GM12872 (cell line): ENCODE measurements around the gene OR4D1.

Source experiments
- TF ChIP-seq, protein P1 (sequence below): IDR thresholded peaks from 3 replicates; pipeline ENCODE4 v1.5.1; 2011; ENCODE audit warnings: low read depth, mild to moderate bottlenecking, low read length, moderate library complexity; ENCODE audit not compliant: insufficient read depth

The OR4D1 gene

DNA sequence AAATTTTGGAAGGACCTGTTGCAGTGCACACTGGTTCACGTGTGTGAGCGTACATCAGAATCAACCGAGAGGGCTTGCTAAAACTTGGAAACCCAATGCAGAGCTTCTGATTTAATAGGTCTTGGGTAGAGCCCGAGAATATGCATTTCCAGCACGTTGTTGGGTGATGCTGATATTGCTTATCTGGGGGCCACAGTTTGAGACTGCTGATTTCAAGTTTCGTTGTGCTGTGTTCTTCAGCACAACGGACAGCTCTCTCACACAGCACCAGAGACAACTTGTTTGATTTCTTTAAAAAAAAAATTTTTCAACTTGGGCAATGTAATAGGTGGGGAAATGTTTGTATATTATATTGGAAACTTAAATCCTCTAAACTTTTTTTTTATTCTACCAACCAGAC lies 28.0 kb downstream of the OR4D1 start:
- TF ChIP-seq, protein P1, sequence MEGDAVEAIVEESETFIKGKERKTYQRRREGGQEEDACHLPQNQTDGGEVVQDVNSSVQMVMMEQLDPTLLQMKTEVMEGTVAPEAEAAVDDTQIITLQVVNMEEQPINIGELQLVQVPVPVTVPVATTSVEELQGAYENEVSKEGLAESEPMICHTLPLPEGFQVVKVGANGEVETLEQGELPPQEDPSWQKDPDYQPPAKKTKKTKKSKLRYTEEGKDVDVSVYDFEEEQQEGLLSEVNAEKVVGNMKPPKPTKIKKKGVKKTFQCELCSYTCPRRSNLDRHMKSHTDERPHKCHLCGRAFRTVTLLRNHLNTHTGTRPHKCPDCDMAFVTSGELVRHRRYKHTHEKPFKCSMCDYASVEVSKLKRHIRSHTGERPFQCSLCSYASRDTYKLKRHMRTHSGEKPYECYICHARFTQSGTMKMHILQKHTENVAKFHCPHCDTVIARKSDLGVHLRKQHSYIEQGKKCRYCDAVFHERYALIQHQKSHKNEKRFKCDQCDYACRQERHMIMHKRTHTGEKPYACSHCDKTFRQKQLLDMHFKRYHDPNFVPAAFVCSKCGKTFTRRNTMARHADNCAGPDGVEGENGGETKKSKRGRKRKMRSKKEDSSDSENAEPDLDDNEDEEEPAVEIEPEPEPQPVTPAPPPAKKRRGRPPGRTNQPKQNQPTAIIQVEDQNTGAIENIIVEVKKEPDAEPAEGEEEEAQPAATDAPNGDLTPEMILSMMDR = no peak

DNA sequence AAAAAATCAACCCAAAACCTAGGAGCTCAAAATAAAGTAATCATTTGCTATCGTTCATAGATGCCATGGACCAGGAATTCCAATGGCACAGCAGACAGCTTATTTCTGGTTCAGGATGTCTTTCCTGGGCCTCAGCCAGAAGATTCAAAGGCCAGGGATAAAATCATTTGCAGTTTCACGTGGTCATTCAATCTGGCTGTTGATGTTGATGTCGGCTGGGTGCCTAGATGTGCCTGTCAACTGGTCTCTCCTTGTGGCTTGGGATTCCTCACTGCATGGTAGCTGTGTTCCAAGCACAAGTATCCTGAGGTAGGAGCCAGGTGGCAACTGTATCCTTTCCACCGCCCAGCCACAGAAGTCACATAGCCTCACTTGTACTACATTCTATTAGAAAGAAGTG lies 33.6 kb downstream of the OR4D1 start:
- TF ChIP-seq, protein P1 = no peak

DNA sequence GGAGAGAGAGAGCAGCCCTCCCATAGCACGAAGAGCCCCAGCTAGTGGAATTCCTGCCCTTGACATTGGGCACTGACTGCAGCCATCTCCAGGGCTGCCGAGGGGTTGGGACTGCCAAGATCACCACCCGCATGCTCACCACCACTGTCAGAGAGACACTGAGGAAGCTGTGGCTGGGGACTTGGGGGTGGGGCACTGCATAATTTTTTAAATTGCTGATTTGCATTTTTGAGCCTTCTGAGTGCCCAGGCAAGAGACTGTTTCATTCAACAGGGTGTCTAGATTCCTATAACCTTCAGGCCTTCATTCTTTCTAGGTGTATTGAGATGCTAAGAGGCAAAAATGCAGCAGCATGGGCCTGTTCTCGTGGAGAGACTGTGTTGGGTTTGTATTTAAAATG lies 35.3 kb downstream of the OR4D1 start:
- TF ChIP-seq, protein P1 = no peak

DNA sequence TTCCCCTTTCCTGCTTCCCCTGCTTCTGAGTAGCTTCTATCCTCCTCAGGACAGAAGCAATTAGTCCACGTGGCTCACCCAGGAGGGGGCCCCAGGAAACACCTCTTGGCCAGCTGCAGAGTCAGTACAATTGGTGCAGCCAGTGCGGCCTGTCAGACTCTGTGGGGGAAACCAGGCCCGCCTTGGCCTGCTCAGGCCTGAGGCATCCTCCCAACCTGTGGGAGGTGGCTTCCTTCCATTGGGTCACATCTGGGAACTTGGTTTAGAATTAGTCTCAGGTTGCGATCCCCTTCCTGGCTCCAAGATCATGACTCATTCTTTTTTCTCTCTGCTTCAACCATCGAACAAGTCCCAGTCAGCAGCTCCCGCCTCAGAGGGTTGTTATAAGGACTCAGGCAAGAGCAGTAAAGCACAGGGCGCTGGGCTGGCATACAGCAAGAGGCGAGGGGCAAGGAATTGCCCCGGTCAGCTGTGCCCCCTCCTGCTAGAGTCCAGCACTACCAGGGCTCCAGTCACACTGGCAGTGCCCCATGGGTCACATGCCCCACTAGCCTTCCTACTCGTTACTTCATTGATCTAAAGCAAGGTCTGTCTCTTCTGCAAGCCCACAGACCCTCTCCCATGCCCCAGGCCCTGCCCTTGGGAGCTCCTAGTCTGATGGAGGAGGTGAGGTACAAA lies 36.3 kb downstream of the OR4D1 start:
- TF ChIP-seq, protein P1 = no peak

DNA sequence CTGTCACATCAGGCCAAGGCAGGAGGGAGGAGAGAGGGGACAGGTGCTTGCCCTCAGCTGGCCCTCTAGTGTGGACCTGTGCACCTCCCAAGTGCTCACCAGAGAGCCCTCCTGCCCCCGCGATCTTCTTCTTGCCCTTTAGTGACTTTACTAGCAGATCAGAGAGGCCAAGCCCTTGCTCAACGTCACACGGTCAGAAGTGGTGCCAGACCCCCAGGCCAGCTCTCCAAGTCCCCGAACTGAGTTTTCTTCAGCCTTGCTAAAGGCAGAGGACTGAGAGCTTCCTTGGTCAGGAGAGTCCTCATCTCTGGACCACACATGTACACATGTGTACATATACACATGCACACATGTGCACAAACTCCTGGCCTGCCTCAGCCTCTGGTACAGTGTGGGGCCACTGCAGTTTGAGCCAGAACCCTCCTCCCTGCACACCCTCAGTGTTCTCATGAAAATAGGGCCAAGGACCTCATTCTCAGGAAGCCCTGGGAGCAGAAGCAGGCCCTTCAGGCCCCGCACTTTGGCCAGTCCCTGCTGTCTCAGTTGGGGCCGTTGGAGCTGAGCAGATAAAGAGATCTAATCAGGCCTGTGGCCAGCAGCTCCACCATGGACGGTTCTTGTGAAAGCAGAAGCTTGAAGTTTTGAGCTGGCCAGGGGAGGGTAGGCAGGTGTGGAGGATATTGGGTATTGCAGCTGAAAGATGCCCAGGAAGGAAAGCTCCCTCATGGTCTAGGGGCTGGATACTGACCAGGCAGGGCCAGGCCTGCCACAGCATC lies 37.0 kb downstream of the OR4D1 start:
- TF ChIP-seq, protein P1 = no peak

DNA sequence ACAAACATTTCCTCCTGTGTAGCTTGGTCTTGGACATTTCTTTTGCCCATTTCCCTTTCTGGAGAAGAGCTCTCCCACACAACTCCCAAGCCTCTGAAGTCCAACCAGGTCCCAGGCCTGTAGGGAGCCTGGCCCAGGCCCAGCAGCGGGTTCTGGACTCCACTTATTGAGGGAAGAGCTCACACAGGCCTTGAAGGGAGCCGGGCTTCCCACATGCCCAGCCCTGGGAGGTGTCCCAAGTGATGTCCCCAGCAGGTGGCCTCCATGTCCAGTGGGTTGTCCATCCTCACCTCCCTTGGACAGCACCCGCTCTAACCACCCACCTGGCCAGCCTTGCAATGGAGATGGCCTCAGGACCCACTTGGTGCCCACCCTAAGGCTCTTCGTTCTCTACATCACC lies 38.4 kb downstream of the OR4D1 start:
- TF ChIP-seq, protein P1 = no peak

DNA sequence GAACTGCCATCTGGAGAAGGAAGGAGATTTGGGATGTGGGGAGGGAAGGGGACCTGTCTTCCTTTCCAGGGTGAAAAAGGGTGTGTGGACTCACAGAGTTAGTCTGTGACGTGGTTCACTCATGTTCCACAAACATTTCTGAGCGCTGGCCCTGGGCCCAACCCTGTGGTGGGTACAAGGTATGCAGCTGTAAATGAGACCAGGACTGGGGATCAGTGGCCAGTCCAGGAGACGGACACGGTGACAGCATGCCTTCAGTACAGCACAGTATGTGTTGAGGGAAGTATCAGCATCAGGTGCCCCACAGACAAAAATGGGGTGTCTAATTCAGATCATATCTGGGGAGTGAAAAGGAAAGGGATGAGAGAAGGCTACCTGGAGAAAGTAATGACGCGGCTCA lies 38.9 kb downstream of the OR4D1 start:
- TF ChIP-seq, protein P1 = no peak
